Karpas-422 (cell line): Measurements from ENCODE around the gene USP20. TPM values are rescaled to one million over a fixed set of nuclear protein-coding genes. Genes with fewer than 3 reads are reported as not detected.
A peak's percentile ranks its signal among the peaks of the same experiment; 100 is the strongest.

Experiments used
- DNase-seq: peaks from one replicate; pipeline ENCODE4 v3.0.0-alpha.2; 2015
- H2AFZ ChIP-seq: fragments of 200-600 bp; sonication (generic); 2 replicates; pipeline ENCODE4 v1.6.1; 2014; ENCODE audit warnings: antibody characterized with exemption, low read length, mixed read lengths
- H3K27ac ChIP-seq: fragments of 200-600 bp; sonication (generic); 2 replicates; pipeline ENCODE4 v1.5.1; 2014; ENCODE audit warnings: mild to moderate bottlenecking, low read length, moderate library complexity
- H3K27me3 ChIP-seq: fragments of 200-600 bp; sonication (generic); 2 replicates; pipeline ENCODE4 v1.6.1; 2014; ENCODE audit warnings: low read length, mixed read lengths
- H3K36me3 ChIP-seq: fragments of 200-600 bp; sonication (generic); 2 replicates; pipeline ENCODE4 v1.6.1; 2014; ENCODE audit warnings: low read length, mixed read lengths; ENCODE audit not compliant: insufficient read depth
- H3K4me1 ChIP-seq: fragments of 200-600 bp; sonication (generic); 2 replicates; pipeline ENCODE4 v1.6.1; 2014; ENCODE audit warnings: mild to moderate bottlenecking, low read length, mixed read lengths
- H3K4me2 ChIP-seq: fragments of 200-600 bp; sonication (generic); 2 replicates; pipeline ENCODE4 v1.6.1; 2014; ENCODE audit warnings: low read length, low read depth, mild to moderate bottlenecking; ENCODE audit not compliant: poor library complexity, severe bottlenecking
- H3K4me3 ChIP-seq: fragments of 200-600 bp; sonication (generic); 2 replicates; pipeline ENCODE4 v1.5.1; 2014; ENCODE audit warnings: mild to moderate bottlenecking, antibody characterized with exemption, low read length, mixed read lengths
- H3K79me2 ChIP-seq: fragments of 200-600 bp; sonication (generic); 2 replicates; pipeline ENCODE4 v1.6.1; 2014; ENCODE audit warnings: mild to moderate bottlenecking, low read length, mixed read lengths
- H3K9ac ChIP-seq: fragments of 200-600 bp; sonication (generic); 2 replicates; pipeline ENCODE4 v1.6.0; 2014; ENCODE audit warnings: low read length
- H3K9me2 ChIP-seq: fragments of 200-600 bp; sonication (generic), shearing (Covaris generic); replicated peaks from 2 replicates; pipeline ENCODE4 v1.6.0; 2014; ENCODE audit warnings: mild to moderate bottlenecking, low read length, moderate library complexity; ENCODE audit not compliant: insufficient read depth
- H3K9me3 ChIP-seq: fragments of 300-700, 200-600 bp; sonication (generic); 2 replicates; pipeline ENCODE4 v1.6.1; 2014; ENCODE audit warnings: low read length, mixed read lengths
- H4K20me1 ChIP-seq: fragments of 200-600 bp; sonication (generic); 2 replicates; pipeline ENCODE4 v1.6.1; 2014; ENCODE audit warnings: mild to moderate bottlenecking, antibody characterized with exemption, low read length, low read depth; ENCODE audit not compliant: insufficient read depth
- total RNA-seq: library from RNA; depleted of rRNA; stranded (reverse); fragments of >200 nt; shearing (Covaris generic); gene quantifications from 2 replicates; pipeline ENCODE4 v1.2.3, GENCODE V29; 2014; ENCODE audit warnings: low replicate concordance

Gene USP20
- total RNA-seq, 1 experiment from 2014 or later = 11.7 TPM

DNA sequence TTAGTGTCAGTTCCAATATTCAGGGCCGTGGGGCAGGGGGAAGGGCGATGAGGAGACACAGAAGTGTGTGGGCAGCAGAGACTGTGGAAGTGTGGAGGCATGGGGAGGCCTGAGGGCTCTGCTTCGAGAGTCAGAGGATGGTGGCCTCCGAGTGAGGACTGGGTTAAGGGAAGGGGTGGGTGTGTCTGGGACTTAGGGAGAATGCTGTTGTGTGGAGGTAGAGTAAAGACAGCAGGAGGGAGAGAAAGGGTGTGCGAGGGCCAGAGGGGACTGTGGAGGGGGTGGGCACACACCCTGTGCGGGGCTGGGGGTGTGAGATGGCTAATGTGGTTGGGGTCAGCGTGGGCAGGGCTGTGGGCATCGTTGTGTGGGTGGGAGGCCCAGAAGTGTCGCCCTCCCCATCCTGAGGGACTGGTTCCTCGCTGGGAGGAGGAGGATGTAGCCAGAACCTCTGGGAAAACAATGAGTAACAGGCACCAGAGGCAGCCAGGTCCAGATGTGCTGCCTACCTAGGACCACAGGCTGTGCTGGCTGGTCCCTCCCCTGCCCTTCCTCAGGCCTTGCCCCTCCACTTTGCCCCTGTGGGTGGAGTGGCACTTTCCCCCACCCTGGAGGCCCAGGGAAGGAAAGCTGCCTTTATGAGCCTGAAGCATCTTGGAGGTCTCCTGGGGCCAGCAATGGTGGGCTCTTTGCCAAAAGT, 4.2 kb downstream of the USP20 start:
- no peak overlapping the region for H3K9ac ChIP-seq
- no peaks in the 10 kb centered on the region for H3K9me2 ChIP-seq
- no peak overlapping the region for H3K27ac ChIP-seq
- peaks cover 73% of the 10 kb centered on the region for H3K79me2 ChIP-seq
- H3K9me3 ChIP-seq = no peaks in the 10 kb centered on the region
- no peak overlapping the region for H2AFZ ChIP-seq
- H3K4me2 ChIP-seq = no peak overlapping the region
- H3K27me3 ChIP-seq = no peaks in the 10 kb centered on the region
- H4K20me1 ChIP-seq = no peaks in the 10 kb centered on the region; the same call in 1 of the 2 replicates
- peaks cover 40% of the 10 kb centered on the region for H3K4me1 ChIP-seq
- H3K4me3 ChIP-seq = no peak overlapping the region
- DNase-seq = no peak
- no peaks in the 10 kb centered on the region for H3K36me3 ChIP-seq

DNA sequence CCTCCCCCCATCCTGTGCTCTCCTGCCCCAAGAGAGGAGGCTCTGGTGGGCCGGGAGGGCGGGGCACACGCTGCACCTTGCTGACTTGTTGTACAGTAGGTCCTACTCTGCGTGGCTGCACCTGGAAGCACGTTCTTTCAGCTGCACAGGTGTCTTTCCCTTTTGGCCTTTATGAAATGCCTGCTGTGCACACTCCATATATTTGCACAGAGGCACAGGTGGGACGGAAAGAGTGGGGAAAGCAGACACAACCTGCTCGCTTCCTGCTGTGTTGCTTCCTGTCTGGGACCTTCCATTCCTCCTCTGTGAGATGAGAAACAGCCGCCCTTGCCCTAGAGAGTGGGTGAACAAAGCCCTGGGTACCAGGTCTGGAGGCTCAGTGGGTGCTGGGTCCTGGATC, 4.8 kb downstream of the USP20 start:
- H3K79me2 ChIP-seq = peaks cover 67% of the 10 kb centered on the region
- H3K4me3 ChIP-seq = no peak overlapping the region
- no peak overlapping the region for H3K27ac ChIP-seq
- no peak overlapping the region for H3K4me2 ChIP-seq
- H3K9me2 ChIP-seq = no peaks in the 10 kb centered on the region
- H3K9me3 ChIP-seq = no peaks in the 10 kb centered on the region
- no peaks in the 10 kb centered on the region for H3K36me3 ChIP-seq
- no peak overlapping the region for H3K9ac ChIP-seq
- DNase-seq = no peak
- H3K27me3 ChIP-seq = no peaks in the 10 kb centered on the region
- H2AFZ ChIP-seq = no peak overlapping the region
- H3K4me1 ChIP-seq = peaks cover 40% of the 10 kb centered on the region
- H4K20me1 ChIP-seq = no peaks in the 10 kb centered on the region

DNA sequence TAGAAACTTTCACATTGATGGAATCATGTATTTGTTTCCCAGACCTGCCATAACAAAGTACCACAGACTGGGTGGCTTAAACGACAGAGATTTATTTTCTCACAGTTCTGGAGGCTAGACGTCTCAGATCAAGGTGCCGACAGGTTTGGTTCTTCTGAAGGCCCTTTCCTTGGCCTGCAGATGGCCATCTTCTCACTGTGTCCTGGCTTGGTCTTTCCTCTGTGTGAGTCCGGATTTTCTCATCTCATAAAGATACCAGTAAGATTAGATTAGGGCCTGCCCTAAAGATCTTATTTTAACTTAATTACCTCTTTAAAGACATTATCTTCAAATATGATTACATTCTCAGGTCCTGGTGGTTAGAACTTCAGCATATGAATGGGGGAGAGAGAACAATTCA, 5.8 kb downstream of the USP20 start:
- no peak overlapping the region for H3K4me3 ChIP-seq
- H4K20me1 ChIP-seq = no peaks in the 10 kb centered on the region
- H3K4me2 ChIP-seq = no peak overlapping the region
- H2AFZ ChIP-seq = no peak overlapping the region
- no peaks in the 10 kb centered on the region for H3K9me2 ChIP-seq
- DNase-seq = no peak
- H3K27me3 ChIP-seq = no peaks in the 10 kb centered on the region
- no peaks in the 10 kb centered on the region for H3K36me3 ChIP-seq
- no peak overlapping the region for H3K9ac ChIP-seq
- H3K4me1 ChIP-seq = peaks cover 40% of the 10 kb centered on the region
- H3K79me2 ChIP-seq = peaks cover 63% of the 10 kb centered on the region
- no peaks in the 10 kb centered on the region for H3K9me3 ChIP-seq
- no peak overlapping the region for H3K27ac ChIP-seq

DNA sequence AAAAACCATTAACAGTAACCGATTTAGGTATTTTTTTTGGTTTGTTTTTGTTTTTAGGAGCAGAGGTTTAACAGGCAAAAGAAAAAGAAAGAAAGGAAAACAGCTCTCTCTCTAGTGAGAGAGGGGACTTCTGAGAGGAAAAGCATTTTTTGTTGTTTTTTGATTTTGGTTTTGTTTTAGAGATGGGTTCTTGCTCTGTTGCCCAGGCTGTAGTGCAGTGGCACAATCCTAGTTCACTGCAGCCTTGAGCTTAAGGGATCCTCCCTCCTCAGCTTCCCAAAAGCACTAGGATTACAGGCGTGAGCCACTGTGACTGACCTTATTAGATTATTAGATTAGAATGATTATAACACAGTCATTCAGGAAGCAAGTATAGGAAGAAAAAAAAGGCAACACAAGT, 10.1 kb downstream of the USP20 start:
- Histone ChIP-seq H2AFZ (no peak overlapping the region), H3K9me3 (no peaks in the 10 kb centered on the region), H3K27me3 (no peaks in the 10 kb centered on the region), H4K20me1 (no peaks in the 10 kb centered on the region), H3K27ac (0 out of 2 replicates have a peak overlapping the region, but pooled peaks have one; percentile 2), H3K79me2 (peaks cover 27% of the 10 kb centered on the region), H3K4me2 (no peak overlapping the region), H3K36me3 (no peaks in the 10 kb centered on the region), H3K9ac (no peak overlapping the region), H3K4me1 (peaks cover 8% of the 10 kb centered on the region), H3K9me2 (no peaks in the 10 kb centered on the region), H3K4me3 (no peak overlapping the region)
- no peak for DNase-seq

DNA sequence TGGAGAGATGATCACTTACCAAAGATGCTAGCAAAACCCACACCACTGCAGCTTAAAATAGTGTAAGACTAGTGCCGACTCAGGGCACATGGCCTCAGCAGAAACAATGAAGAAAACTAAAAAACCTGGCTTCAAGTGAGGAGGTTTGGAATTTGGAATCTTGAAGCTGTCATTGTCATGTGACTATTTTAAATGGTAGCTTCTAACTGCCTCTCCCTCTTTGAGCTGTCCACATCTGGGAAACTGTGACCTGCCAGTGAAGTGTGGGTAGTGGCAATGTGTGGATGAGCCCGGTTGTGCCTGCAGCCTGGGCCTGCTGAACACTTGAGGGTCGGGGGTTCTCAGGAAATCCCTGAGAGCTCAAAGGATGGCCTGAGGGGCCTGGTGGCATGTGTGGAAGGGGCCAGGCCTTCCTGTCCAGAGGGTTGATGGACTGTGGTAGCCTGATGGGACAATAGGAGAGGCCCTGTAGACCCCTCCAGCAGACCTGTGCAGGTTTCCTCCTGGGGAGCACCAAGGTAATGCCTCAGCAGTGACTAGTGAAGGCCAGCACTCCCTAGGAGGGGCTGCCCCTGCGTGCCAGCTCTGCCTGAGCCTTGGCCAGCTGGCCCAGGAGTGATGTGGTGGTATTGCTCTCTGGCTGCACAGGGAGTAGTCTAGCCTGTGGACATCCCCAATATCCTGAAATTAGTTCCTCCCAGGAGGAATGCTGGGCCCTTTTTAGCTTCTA, 13.6 kb downstream of the USP20 start:
- H3K27ac ChIP-seq = no peak overlapping the region
- no peaks in the 10 kb centered on the region for H3K9me3 ChIP-seq
- H3K4me2 ChIP-seq = no peak overlapping the region
- H2AFZ ChIP-seq = no peak overlapping the region
- no peaks in the 10 kb centered on the region for H3K9me2 ChIP-seq
- H3K9ac ChIP-seq = no peak overlapping the region
- H3K36me3 ChIP-seq = 0 out of 2 replicates have a peak, but pooled peaks cover 5% of the 10 kb centered on the region
- H3K4me3 ChIP-seq = no peak overlapping the region
- H3K4me1 ChIP-seq = peaks cover 5% of the 10 kb centered on the region
- H3K27me3 ChIP-seq = no peaks in the 10 kb centered on the region
- DNase-seq = no peak
- peaks cover 7% of the 10 kb centered on the region; the same call in 1 of the 2 replicates for H3K79me2 ChIP-seq
- H4K20me1 ChIP-seq = no peaks in the 10 kb centered on the region

DNA sequence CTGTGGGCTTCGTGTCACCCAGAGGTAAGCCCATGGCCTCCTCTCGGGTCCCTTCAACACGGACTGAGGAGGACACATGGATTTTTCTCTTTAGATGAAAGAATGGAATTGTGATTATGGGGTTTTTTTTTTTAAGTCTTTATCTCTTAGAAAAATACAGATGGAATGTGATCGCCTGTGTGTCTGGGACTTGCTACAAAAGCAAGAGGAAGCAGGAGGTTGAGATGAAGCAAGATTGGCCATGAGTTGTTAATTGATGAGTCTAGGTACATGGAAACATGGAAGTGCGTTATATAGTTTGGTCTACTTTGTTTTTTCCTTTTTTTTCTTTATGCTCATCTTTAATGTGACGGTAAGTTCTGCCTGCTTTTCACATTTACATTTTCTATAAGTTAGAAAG, 14.6 kb downstream of the USP20 start:
- Histone ChIP-seq H3K27me3 (no peaks in the 10 kb centered on the region), H3K4me3 (no peak overlapping the region), H3K9me3 (no peaks in the 10 kb centered on the region), H2AFZ (no peak overlapping the region), H4K20me1 (no peaks in the 10 kb centered on the region), H3K4me1 (no peaks in the 10 kb centered on the region), H3K9ac (no peak overlapping the region), H3K9me2 (no peaks in the 10 kb centered on the region), H3K27ac (no peak overlapping the region), H3K36me3 (0 out of 2 replicates have a peak, but pooled peaks cover 5% of the 10 kb centered on the region), H3K79me2 (peaks cover 6% of the 10 kb centered on the region; the same call in 1 of the 2 replicates), H3K4me2 (no peak overlapping the region)
- DNase-seq = no peak

DNA sequence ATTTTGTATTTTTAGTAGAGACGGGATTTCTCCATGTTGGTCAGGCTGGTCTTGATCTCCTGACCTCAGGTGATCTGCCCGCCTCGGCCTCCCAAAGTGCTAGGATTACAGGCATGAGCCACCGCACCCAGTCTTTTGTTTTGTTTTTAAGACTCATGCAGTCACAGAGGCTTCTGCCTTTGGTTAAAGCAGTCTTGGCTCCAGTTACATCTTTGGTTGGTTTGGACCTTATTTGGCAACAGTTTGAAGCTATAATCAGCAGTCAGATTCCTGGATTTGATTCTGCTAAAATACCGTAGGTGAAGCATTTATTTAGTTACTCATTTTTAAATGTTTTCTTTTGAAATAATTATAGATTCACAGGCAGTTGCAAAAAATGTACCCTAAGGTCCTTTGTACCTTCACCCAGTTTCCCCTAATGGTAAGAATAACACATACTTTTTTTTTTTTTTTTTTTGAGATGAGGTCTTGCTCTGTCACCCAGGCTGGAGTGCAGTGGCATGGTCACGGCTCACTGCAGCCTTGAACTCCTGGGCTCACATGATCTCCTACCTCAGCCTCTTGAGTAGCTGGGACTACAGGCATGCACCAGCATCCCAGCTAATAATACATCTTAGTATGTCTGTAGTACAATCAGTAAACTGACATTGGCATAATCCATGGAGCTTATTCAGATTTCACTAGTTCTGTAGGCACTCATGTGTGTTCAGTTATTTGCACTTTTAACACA, 15.7 kb downstream of the USP20 start:
- H3K9ac ChIP-seq = no peak overlapping the region
- no peaks in the 10 kb centered on the region for H3K9me2 ChIP-seq
- H3K4me3 ChIP-seq = no peak overlapping the region
- no peak overlapping the region for H2AFZ ChIP-seq
- no peak for DNase-seq
- H3K9me3 ChIP-seq = no peaks in the 10 kb centered on the region
- no peak overlapping the region for H3K27ac ChIP-seq
- H3K4me2 ChIP-seq = no peak overlapping the region
- H3K4me1 ChIP-seq = no peaks in the 10 kb centered on the region
- 0 out of 2 replicates have a peak, but pooled peaks cover 5% of the 10 kb centered on the region for H3K36me3 ChIP-seq
- no peaks in the 10 kb centered on the region for H3K27me3 ChIP-seq
- peaks cover 3% of the 10 kb centered on the region; the same call in 1 of the 2 replicates for H3K79me2 ChIP-seq
- no peaks in the 10 kb centered on the region for H4K20me1 ChIP-seq

DNA sequence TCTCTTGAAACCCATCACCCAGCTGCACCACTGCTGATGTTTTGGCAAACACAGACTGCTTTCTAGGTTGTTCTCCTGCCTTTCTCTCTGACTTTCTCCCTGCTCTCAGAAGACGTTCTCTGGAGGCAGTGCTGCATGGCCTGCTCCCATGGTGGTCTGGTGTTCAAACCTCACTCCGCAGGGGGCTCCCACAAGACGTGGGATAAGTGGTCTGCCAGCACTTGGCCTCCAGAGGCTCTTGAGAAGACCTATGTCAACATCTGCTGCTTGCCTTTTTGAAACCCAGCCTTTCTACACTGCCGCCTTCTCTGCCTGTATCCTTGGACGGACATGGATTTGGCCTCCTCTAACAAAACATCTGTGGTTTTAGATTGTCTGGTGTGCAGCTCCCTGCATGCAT, 16.6 kb downstream of the USP20 start:
- Histone ChIP-seq H3K27ac (no peak overlapping the region), H3K4me1 (no peaks in the 10 kb centered on the region), H3K79me2 (peaks cover 3% of the 10 kb centered on the region; the same call in 1 of the 2 replicates), H2AFZ (no peak overlapping the region), H4K20me1 (no peaks in the 10 kb centered on the region), H3K4me2 (no peak overlapping the region), H3K9ac (no peak overlapping the region), H3K36me3 (0 out of 2 replicates have a peak, but pooled peaks cover 5% of the 10 kb centered on the region), H3K4me3 (no peak overlapping the region), H3K27me3 (no peaks in the 10 kb centered on the region), H3K9me3 (no peaks in the 10 kb centered on the region), H3K9me2 (no peaks in the 10 kb centered on the region)
- DNase-seq = no peak
